HG03520 (cell line): Measurements from ENCODE around the gene CDC42SE2.
"Not testable (repeated sequence)": the region's sequence is repeated elsewhere in the genome, so short reads cannot be mapped to it uniquely, and the experiment has no call there.

Source experiments
- ATAC-seq: cut with Tn5 transposase; IDR thresholded peaks from one replicate; pipeline ENCODE4 v1.9.1; 2021; ENCODE audit warnings: mild to moderate bottlenecking, moderate library complexity; ENCODE audit not compliant: unreplicated experiment

CDC42SE2 gene

GRCh38 chr5:131277447-131277846 is 13.6 kb downstream of the CDC42SE2 start:
- no peak for ATAC-seq

GRCh38 chr5:131277875-131278740 is 14.3 kb downstream of the CDC42SE2 start:
- no peak for ATAC-seq

- not testable (repeated sequence) for ATAC-seq
Observed at GRCh38 chr5:131278741-131279124, 14.9 kb downstream of the CDC42SE2 start.

GRCh38 chr5:131279204-131279603 is 15.4 kb downstream of the CDC42SE2 start:
- no peak for ATAC-seq

GRCh38 chr5:131280417-131280816 is 16.6 kb downstream of the CDC42SE2 start:
- ATAC-seq = no peak

GRCh38 chr5:131281133-131281867 is 17.4 kb downstream of the CDC42SE2 start:
- peak; percentile 50 for ATAC-seq

GRCh38 chr5:131281868-131282234 is 18.0 kb downstream of the CDC42SE2 start:
- no peak for ATAC-seq

GRCh38 chr5:131282235-131282634 is 18.4 kb downstream of the CDC42SE2 start:
- no peak for ATAC-seq

- ATAC-seq = peak; percentile 36
Observed at GRCh38 chr5:131285703-131286399, 22.0 kb downstream of the CDC42SE2 start.

GRCh38 chr5:131286400-131286715 is 22.5 kb downstream of the CDC42SE2 start:
- no peak for ATAC-seq

- no peak for ATAC-seq
Observed at GRCh38 chr5:131288328-131288727, 24.5 kb downstream of the CDC42SE2 start.

- peak; percentile 39 for ATAC-seq
Observed at GRCh38 chr5:131289738-131290137, 25.9 kb downstream of the CDC42SE2 start.

- no peak for ATAC-seq
Observed at GRCh38 chr5:131296213-131296672, 32.4 kb downstream of the CDC42SE2 start.

- no peak for ATAC-seq
Observed at GRCh38 chr5:131297886-131298285, 34.0 kb downstream of the CDC42SE2 start.

GRCh38 chr5:131299465-131299864 is 35.6 kb downstream of the CDC42SE2 start:
- no peak for ATAC-seq

- no peak for ATAC-seq
Observed at GRCh38 chr5:131302506-131302905, 38.7 kb downstream of the CDC42SE2 start.

- ATAC-seq = no peak
Observed at GRCh38 chr5:131303537-131303936, 39.7 kb downstream of the CDC42SE2 start.

GRCh38 chr5:131304414-131304813 is 40.6 kb downstream of the CDC42SE2 start:
- no peak for ATAC-seq

- no peak for ATAC-seq
Observed at GRCh38 chr5:131305138-131305689, 41.4 kb downstream of the CDC42SE2 start.

GRCh38 chr5:131305906-131306305 is 42.1 kb downstream of the CDC42SE2 start:
- ATAC-seq = no peak

GRCh38 chr5:131312235-131312772 is 48.5 kb downstream of the CDC42SE2 start:
- not testable (repeated sequence) for ATAC-seq
